ENCODE results near the gene PPM1H. TPM values are rescaled to one million over a fixed set of nuclear protein-coding genes. Genes with fewer than 3 reads are reported as not detected.

PPM1H gene
- polyA plus RNA-seq, 1 of the 3 experiments (the other 2 are of a cell fraction) = 0.13 TPM

GRCh38 chr12:62603061-62603810, 331.7 kb downstream of the PPM1H start (continued):
- TF ChIP-seq REST (IDR thresholded peaks at IDR 0.05; ENCODE audit: low read depth, low read length) (no peak), MXI1 (IDR thresholded peaks at IDR 0.05; ENCODE audit: low read depth, low read length) (peak; percentile 67), CTCF (IDR thresholded peaks at IDR 0.05) (peak; percentile 42), TCF12 (IDR thresholded peaks at IDR 0.05) (no peak), USF1 (IDR thresholded peaks at IDR 0.05; ENCODE audit: borderline replicate concordance, low read depth) (no peak)

- Histone ChIP-seq H3F3A (replicated peaks; ENCODE audit: insufficient read depth) (peaks cover 7% of the 10 kb centered on the region), H2AFZ (ENCODE audit: low read depth) (peak overlapping the region; percentile 75), H3K9ac (peak overlapping the region; percentile 99), H3K27ac (ENCODE audit: low read depth in 2 of 2, low read length in 1 of 2) (peak overlapping the region; percentile 98 to 100), H3K36me3 (replicated peaks in 1 of 2; ENCODE audit: control insufficient read depth in 1 of 2, insufficient read depth in 2 of 2, low read length in 1 of 2) (peaks cover 2 to 13% of the 10 kb centered on the region in 2 experiments), H3K9me2 (no peaks in the 10 kb centered on the region), H3K9me3 (no peaks in the 10 kb centered on the region), H3K27me3 (ENCODE audit: insufficient read depth) (no peaks in the 10 kb centered on the region), H3K79me2 (ENCODE audit: insufficient read depth) (peaks cover 47% of the 10 kb centered on the region), H4K20me1 (ENCODE audit: insufficient read depth) (peaks cover 15% of the 10 kb centered on the region), H3K4me3 (ENCODE audit: low read depth in 2 of 2, low read length in 1 of 2) (peak overlapping the region; percentile 88 to 91), H3K4me1 (ENCODE audit: control insufficient read depth in 1 of 2, insufficient read depth in 2 of 2, low read depth in 1 of 2, low read length in 1 of 2) (no peaks in the 10 kb centered on the region; a peak in 2 of 4 replicates), H3K4me2 (peak overlapping the region; percentile 80)
- ChIA-PET CTCF (interaction anchor here (0.6 to 3.3 kb wide), 13 partner anchors 9 to 202 kb away, joined by 3 to 42 read pairs (median 3); partner anchors contain the start of gene MON2), POLR2A (interaction anchor here (0.7 to 1.7 kb wide), 6 partner anchors 9 to 191 kb away, joined by 3 to 9 read pairs (median 4); no protein-coding TSS in a partner anchor)
- peak; percentile 86 for DNase-seq
- WGBS (ENCODE audit: low lambda C conversion rate) = under 1% methylated on average over 19 of the region's 66 CpGs
- no peak for TF ChIP-seq EZH2phosphoT487 (IDR thresholded peaks at IDR 0.05; ENCODE audit: borderline replicate concordance, low read depth)
- no peak for TF ChIP-seq NRF1 (IDR thresholded peaks at IDR 0.05; ENCODE audit: low read depth, low read length)
- no peak for TF ChIP-seq FOXJ3 (CRISPR knock-in tag; IDR thresholded peaks at IDR 0.05)
- TF ChIP-seq USF2 (IDR thresholded peaks at IDR 0.05; ENCODE audit: borderline replicate concordance, low read depth, low read length) = peak; percentile 71
- peak; percentile 96 for TF ChIP-seq MAX (IDR thresholded peaks at IDR 0.05; ENCODE audit: low read depth)
- peak; percentile 1; the same call in 1 of the 2 replicates for TF ChIP-seq FOSL2 (IDR thresholded peaks at IDR 0.05; ENCODE audit: borderline replicate concordance, low read depth)
- peak; percentile 68; the same call in 1 of the 2 replicates for TF ChIP-seq TAF1 (IDR thresholded peaks at IDR 0.05; ENCODE audit: borderline replicate concordance, low read depth, low read length)
- no peak; the same call in 1 of the 2 replicates for TF ChIP-seq MEF2A (IDR thresholded peaks at IDR 0.05; ENCODE audit: borderline replicate concordance, low read depth)
- TF ChIP-seq RCOR1 (IDR thresholded peaks at IDR 0.05; ENCODE audit: low read length) = no peak
- TF ChIP-seq YY1 (IDR thresholded peaks at IDR 0.05; ENCODE audit: low read depth) = peak; percentile 97
- TF ChIP-seq SMC3 (IDR thresholded peaks at IDR 0.05; ENCODE audit: low read depth, low read length) = no peak
- 0 out of 2 replicates have a peak, but pooled peaks have one; percentile 60 for TF ChIP-seq SIN3A (IDR thresholded peaks at IDR 0.05; ENCODE audit: borderline replicate concordance, low read depth, low read length)
- peak; percentile 32; the same call in 1 of the 2 replicates for TF ChIP-seq TEAD4 (IDR thresholded peaks at IDR 0.05; ENCODE audit: borderline replicate concordance, insufficient read depth)
- TF ChIP-seq USF1 (IDR thresholded peaks at IDR 0.05; ENCODE audit: borderline replicate concordance, low read depth) = peak; percentile 96
Observed at GRCh38 chr12:62602255-62603060, 332.5 kb downstream of the PPM1H start.
